ENCODE measurements around the gene SLC44A2.

The SLC44A2 gene

DNA sequence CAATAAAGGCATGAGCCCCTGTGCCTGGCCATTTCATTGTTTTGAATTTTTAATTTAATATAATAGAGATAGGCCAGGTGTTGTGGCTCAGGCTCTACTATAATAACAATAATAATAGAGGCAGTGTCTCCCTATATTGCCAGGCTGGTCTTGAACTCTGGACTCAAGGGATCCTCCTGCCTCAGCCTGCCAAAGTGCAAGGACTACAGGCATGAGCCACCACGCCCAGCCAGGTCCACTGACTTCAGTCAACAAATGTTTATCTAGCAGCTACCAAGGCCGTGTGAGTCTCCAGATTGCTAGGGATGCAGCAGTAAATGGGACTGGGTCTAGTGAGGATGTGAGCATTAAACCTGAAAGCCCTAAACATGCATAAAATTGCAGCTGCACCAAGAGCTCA lies 15.0 kb downstream of the SLC44A2 start:
- no CpG with 5 or more reads among the region's 2 CpGs for WGBS, 2 donors (ENCODE audit: extremely low coverage in 2 of 2, insufficient read length in 2 of 2, insufficient replicate concordance in 1 of 2)
- no peak overlapping the region for H4K8ac ChIP-seq (ENCODE audit: low read depth, low read length)
- no peak for DNase-seq (ENCODE audit: low spot score)
- H3K23ac ChIP-seq (ENCODE audit: low read depth, low read length, poor library complexity), result no peak overlapping the region
- H3K9me3 ChIP-seq (replicated peaks in 1 of 2; ENCODE audit: control insufficient read depth in 2 of 2, insufficient read depth in 1 of 2, low read depth in 1 of 2, low read length in 2 of 2), result no peaks in the 10 kb centered on the region
- no peak overlapping the region for H2AFZ ChIP-seq (ENCODE audit: low read length)
- no peak overlapping the region for H4K91ac ChIP-seq (ENCODE audit: low read depth, low read length, poor library complexity)
- H3K79me1 ChIP-seq (ENCODE audit: low read depth, low read length), result peaks cover 2% of the 10 kb centered on the region
- no peak overlapping the region for H3K18ac ChIP-seq (ENCODE audit: low read length)
- peaks cover 38 to 93% of the 10 kb centered on the region in 2 donors for H3K36me3 ChIP-seq (replicated peaks in 1 of 2; ENCODE audit: control insufficient read depth in 2 of 2, insufficient read depth in 2 of 2, low read length in 2 of 2)
- H3K4ac ChIP-seq (ENCODE audit: low read length), result no peak overlapping the region
- H3K4me2 ChIP-seq (ENCODE audit: insufficient read depth, low read length, poor library complexity, severe bottlenecking), result no peak overlapping the region
- H3K9ac ChIP-seq (ENCODE audit: low read depth, low read length, poor library complexity), result no peak overlapping the region
- no peak overlapping the region for H3K14ac ChIP-seq (ENCODE audit: low read length)
- H2BK5ac ChIP-seq (ENCODE audit: low read length), result no peak overlapping the region
- H3K4me3 ChIP-seq (ENCODE audit: low read length in 2 of 2), result peak overlapping the region in 1 of 2 donors; percentile 63
- no peak overlapping the region for H2AK5ac ChIP-seq (ENCODE audit: low read depth, low read length)
- no peaks in the 10 kb centered on the region for H3K27me3 ChIP-seq (ENCODE audit: control insufficient read depth in 3 of 3, insufficient read depth in 3 of 3, low read depth in 1 of 3, low read length in 3 of 3)
- H3K4me1 ChIP-seq (ENCODE audit: control insufficient read depth in 2 of 2, insufficient read depth in 1 of 2, low read depth in 1 of 2, low read length in 2 of 2), result peaks cover 10 to 15% of the 10 kb centered on the region in 2 donors
- H2BK15ac ChIP-seq (ENCODE audit: low read length), result no peak overlapping the region
- no peak overlapping the region for H2BK120ac ChIP-seq (ENCODE audit: low read depth, low read length)
- H2BK12ac ChIP-seq (ENCODE audit: low read length), result no peak overlapping the region
- no peak overlapping the region for H3K27ac ChIP-seq (replicated peaks; ENCODE audit: low read length)

DNA sequence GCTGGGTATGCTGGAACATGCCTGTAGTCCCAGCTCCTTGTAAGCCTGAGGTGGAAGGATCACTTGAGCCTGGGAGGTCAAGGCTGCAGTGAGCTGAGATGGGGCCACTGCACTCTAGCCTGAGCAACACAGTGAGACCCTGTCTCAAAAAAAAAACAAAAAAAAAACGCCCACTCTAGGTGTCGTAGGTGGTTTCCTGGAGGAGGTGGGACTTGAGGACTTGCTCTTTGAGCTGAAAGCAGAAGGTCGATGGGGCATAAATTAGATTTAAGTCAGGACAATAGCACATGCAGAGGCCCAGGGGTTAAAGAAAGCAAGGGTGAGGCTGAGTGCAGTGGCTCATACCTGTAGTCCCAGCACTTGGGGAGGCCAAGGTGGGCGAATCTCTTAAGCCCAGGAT lies 15.9 kb downstream of the SLC44A2 start:
- H2AFZ ChIP-seq (ENCODE audit: low read length), result no peak overlapping the region
- H2BK12ac ChIP-seq (ENCODE audit: low read length), result no peak overlapping the region
- DNase-seq (ENCODE audit: low spot score), result no peak
- H3K27me3 ChIP-seq (ENCODE audit: control insufficient read depth in 3 of 3, insufficient read depth in 3 of 3, low read depth in 1 of 3, low read length in 3 of 3), result no peaks in the 10 kb centered on the region
- no peak overlapping the region for H4K91ac ChIP-seq (ENCODE audit: low read depth, low read length, poor library complexity)
- no peak overlapping the region for H2BK120ac ChIP-seq (ENCODE audit: low read depth, low read length)
- peaks cover 33 to 84% of the 10 kb centered on the region in 2 donors for H3K36me3 ChIP-seq (replicated peaks in 1 of 2; ENCODE audit: control insufficient read depth in 2 of 2, insufficient read depth in 2 of 2, low read length in 2 of 2)
- H3K18ac ChIP-seq (ENCODE audit: low read length), result no peak overlapping the region
- no peak overlapping the region for H4K8ac ChIP-seq (ENCODE audit: low read depth, low read length)
- no peak overlapping the region for H2AK5ac ChIP-seq (ENCODE audit: low read depth, low read length)
- H3K14ac ChIP-seq (ENCODE audit: low read length), result no peak overlapping the region
- H3K9me3 ChIP-seq (replicated peaks in 1 of 2; ENCODE audit: control insufficient read depth in 2 of 2, insufficient read depth in 1 of 2, low read depth in 1 of 2, low read length in 2 of 2), result no peaks in the 10 kb centered on the region
- peak overlapping the region; percentile 11 for H3K4me2 ChIP-seq (ENCODE audit: insufficient read depth, low read length, poor library complexity, severe bottlenecking)
- no CpG with 5 or more reads among the region's 4 CpGs for WGBS, 2 donors (ENCODE audit: extremely low coverage in 2 of 2, insufficient read length in 2 of 2, insufficient replicate concordance in 1 of 2)
- no peak overlapping the region for H2BK5ac ChIP-seq (ENCODE audit: low read length)
- H3K23ac ChIP-seq (ENCODE audit: low read depth, low read length, poor library complexity), result no peak overlapping the region
- H3K4me1 ChIP-seq (ENCODE audit: control insufficient read depth in 2 of 2, insufficient read depth in 1 of 2, low read depth in 1 of 2, low read length in 2 of 2), result peaks cover 10 to 15% of the 10 kb centered on the region in 2 donors
- H3K4me3 ChIP-seq (ENCODE audit: low read length in 2 of 2), result no peak overlapping the region
- H3K4ac ChIP-seq (ENCODE audit: low read length), result no peak overlapping the region
- H3K79me1 ChIP-seq (ENCODE audit: low read depth, low read length), result peaks cover 2% of the 10 kb centered on the region
- no peak overlapping the region for H3K9ac ChIP-seq (ENCODE audit: low read depth, low read length, poor library complexity)
- H3K27ac ChIP-seq (replicated peaks; ENCODE audit: low read length), result no peak overlapping the region
- H2BK15ac ChIP-seq (ENCODE audit: low read length), result no peak overlapping the region

DNA sequence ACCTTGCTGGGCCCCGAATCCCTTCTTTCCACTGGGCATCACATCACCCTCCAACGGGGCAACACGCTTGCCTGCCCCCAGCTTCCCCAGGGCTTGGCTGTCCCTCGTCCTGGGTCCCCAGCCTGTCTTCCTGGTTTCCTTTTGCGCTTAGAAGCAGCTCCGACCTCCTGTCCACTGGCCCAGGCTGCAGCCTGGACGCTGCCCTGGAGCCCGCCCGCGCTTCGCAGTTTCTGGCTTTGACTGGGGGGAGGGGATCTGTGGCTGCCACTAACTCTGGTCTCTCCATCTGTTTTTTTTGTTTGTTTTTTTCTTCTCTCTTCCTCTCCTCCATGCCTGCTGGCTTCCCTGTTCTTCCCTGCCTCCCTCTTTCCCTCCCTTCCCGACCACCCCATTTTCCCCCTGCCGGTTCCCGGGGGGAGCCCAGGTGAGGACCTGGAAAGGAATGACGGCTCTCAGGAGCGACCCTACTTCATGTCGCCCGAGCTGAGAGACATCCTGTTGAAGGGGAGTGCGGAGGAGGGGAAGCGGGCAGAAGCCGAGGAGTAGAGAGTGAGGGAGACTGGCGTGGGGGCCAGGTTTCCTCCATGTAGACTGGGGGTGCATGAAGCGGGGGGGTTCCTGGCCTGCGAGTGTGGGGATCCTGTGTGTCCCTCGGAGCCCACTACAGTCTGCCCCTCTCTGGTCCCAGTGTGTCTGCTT lies 17.3 kb downstream of the SLC44A2 start:
- H2BK120ac ChIP-seq (ENCODE audit: low read depth, low read length), result no peak overlapping the region
- H4K8ac ChIP-seq (ENCODE audit: low read depth, low read length), result no peak overlapping the region
- H3K4ac ChIP-seq (ENCODE audit: low read length), result no peak overlapping the region
- no peak overlapping the region for H3K4me3 ChIP-seq (ENCODE audit: low read length in 2 of 2)
- no peaks in the 10 kb centered on the region for H3K27me3 ChIP-seq (ENCODE audit: control insufficient read depth in 3 of 3, insufficient read depth in 3 of 3, low read depth in 1 of 3, low read length in 3 of 3)
- H3K27ac ChIP-seq (replicated peaks; ENCODE audit: low read length), result peak overlapping the region; percentile 31
- no peak overlapping the region for H3K4me2 ChIP-seq (ENCODE audit: insufficient read depth, low read length, poor library complexity, severe bottlenecking)
- no peak overlapping the region for H2BK15ac ChIP-seq (ENCODE audit: low read length)
- no peak overlapping the region for H2AK5ac ChIP-seq (ENCODE audit: low read depth, low read length)
- no peak overlapping the region for H3K14ac ChIP-seq (ENCODE audit: low read length)
- peaks cover 24 to 70% of the 10 kb centered on the region in 2 donors for H3K36me3 ChIP-seq (replicated peaks in 1 of 2; ENCODE audit: control insufficient read depth in 2 of 2, insufficient read depth in 2 of 2, low read length in 2 of 2)
- peak overlapping the region; percentile 67 for H3K9ac ChIP-seq (ENCODE audit: low read depth, low read length, poor library complexity)
- H2BK12ac ChIP-seq (ENCODE audit: low read length), result no peak overlapping the region
- H2AFZ ChIP-seq (ENCODE audit: low read length), result no peak overlapping the region
- no peak overlapping the region for H2BK5ac ChIP-seq (ENCODE audit: low read length)
- WGBS, 2 donors (ENCODE audit: extremely low coverage in 2 of 2, insufficient read length in 2 of 2, insufficient replicate concordance in 1 of 2), result no CpG with 5 or more reads among the region's 25 CpGs
- H3K4me1 ChIP-seq (ENCODE audit: control insufficient read depth in 2 of 2, insufficient read depth in 1 of 2, low read depth in 1 of 2, low read length in 2 of 2), result peaks cover 10 to 15% of the 10 kb centered on the region in 2 donors
- H3K18ac ChIP-seq (ENCODE audit: low read length), result no peak overlapping the region
- no peak overlapping the region for H4K91ac ChIP-seq (ENCODE audit: low read depth, low read length, poor library complexity)
- H3K79me1 ChIP-seq (ENCODE audit: low read depth, low read length), result no peaks in the 10 kb centered on the region
- peak overlapping the region; percentile 11 for H3K23ac ChIP-seq (ENCODE audit: low read depth, low read length, poor library complexity)
- no peaks in the 10 kb centered on the region for H3K9me3 ChIP-seq (replicated peaks in 1 of 2; ENCODE audit: control insufficient read depth in 2 of 2, insufficient read depth in 1 of 2, low read depth in 1 of 2, low read length in 2 of 2)
- no peak for DNase-seq (ENCODE audit: low spot score)

DNA sequence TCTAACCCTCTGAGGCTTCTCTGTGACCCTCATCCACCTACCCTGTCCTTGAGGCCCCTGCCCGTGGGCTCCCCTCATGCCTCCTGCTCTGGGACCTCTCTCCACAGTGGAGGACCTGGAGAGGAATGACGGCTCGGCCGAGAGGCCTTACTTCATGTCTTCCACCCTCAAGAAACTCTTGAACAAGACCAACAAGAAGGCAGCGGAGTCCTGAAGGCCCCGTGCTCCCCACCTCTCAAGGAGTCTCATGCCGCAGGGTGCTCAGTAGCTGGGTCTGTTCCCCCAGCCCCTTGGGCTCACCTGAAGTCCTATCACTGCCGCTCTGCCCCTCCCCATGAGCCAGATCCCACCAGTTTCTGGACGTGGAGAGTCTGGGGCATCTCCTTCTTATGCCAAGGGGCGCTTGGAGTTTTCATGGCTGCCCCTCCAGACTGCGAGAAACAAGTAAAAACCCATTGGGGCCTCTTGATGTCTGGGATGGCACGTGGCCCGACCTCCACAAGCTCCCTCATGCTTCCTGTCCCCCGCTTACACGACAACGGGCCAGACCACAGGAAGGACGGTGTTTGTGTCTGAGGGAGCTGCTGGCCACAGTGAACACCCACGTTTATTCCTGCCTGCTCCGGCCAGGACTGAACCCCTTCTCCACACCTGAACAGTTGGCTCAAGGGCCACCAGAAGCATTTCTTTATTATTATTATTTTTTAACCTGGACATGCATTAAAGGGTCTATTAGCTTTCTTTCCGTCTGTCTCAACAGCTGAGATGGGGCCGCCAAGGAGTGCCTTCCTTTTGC lies 18.0 kb downstream of the SLC44A2 start:
- Histone ChIP-seq H3K27ac (replicated peaks; ENCODE audit: low read length) (peak overlapping the region; percentile 68), H4K91ac (ENCODE audit: low read depth, low read length, poor library complexity) (no peak overlapping the region), H3K4me1 (ENCODE audit: control insufficient read depth in 2 of 2, insufficient read depth in 1 of 2, low read depth in 1 of 2, low read length in 2 of 2) (peaks cover 10 to 15% of the 10 kb centered on the region in 2 donors), H3K14ac (ENCODE audit: low read length) (no peak overlapping the region), H3K4me3 (ENCODE audit: low read length in 2 of 2) (no peak overlapping the region), H2AFZ (ENCODE audit: low read length) (no peak overlapping the region), H3K4me2 (ENCODE audit: insufficient read depth, low read length, poor library complexity, severe bottlenecking) (no peak overlapping the region), H2BK12ac (ENCODE audit: low read length) (no peak overlapping the region), H2BK15ac (ENCODE audit: low read length) (no peak overlapping the region), H3K36me3 (replicated peaks in 1 of 2; ENCODE audit: control insufficient read depth in 2 of 2, insufficient read depth in 2 of 2, low read length in 2 of 2) (peaks cover 18 to 63% of the 10 kb centered on the region in 2 donors), H3K23ac (ENCODE audit: low read depth, low read length, poor library complexity) (peak overlapping the region; percentile 11), H2BK120ac (ENCODE audit: low read depth, low read length) (no peak overlapping the region), H3K9me3 (replicated peaks in 1 of 2; ENCODE audit: control insufficient read depth in 2 of 2, insufficient read depth in 1 of 2, low read depth in 1 of 2, low read length in 2 of 2) (no peaks in the 10 kb centered on the region), H4K8ac (ENCODE audit: low read depth, low read length) (no peak overlapping the region), H3K27me3 (ENCODE audit: control insufficient read depth in 3 of 3, insufficient read depth in 3 of 3, low read depth in 1 of 3, low read length in 3 of 3) (no peaks in the 10 kb centered on the region), H3K79me1 (ENCODE audit: low read depth, low read length) (no peaks in the 10 kb centered on the region), H3K4ac (ENCODE audit: low read length) (no peak overlapping the region), H3K9ac (ENCODE audit: low read depth, low read length, poor library complexity) (no peak overlapping the region), H2BK5ac (ENCODE audit: low read length) (no peak overlapping the region), H2AK5ac (ENCODE audit: low read depth, low read length) (no peak overlapping the region), H3K18ac (ENCODE audit: low read length) (peak overlapping the region; percentile 35)
- WGBS, 2 donors (ENCODE audit: extremely low coverage in 2 of 2, insufficient read length in 2 of 2, insufficient replicate concordance in 1 of 2), result no CpG with 5 or more reads among the region's 21 CpGs
- no peak for DNase-seq (ENCODE audit: low spot score)

Data from neuronal stem cell (in vitro differentiated cells).